GM12801 (cell line): Measurements from ENCODE around the gene CAPN14.

ENCODE experiments used
- TF ChIP-seq, protein P1 (sequence below): IDR thresholded peaks from one replicate; pipeline ENCODE4 v1.5.1; 2011; ENCODE audit warnings: control low read depth; ENCODE audit not compliant: insufficient read length; ENCODE audit errors: extremely low read depth

The CAPN14 gene

DNA sequence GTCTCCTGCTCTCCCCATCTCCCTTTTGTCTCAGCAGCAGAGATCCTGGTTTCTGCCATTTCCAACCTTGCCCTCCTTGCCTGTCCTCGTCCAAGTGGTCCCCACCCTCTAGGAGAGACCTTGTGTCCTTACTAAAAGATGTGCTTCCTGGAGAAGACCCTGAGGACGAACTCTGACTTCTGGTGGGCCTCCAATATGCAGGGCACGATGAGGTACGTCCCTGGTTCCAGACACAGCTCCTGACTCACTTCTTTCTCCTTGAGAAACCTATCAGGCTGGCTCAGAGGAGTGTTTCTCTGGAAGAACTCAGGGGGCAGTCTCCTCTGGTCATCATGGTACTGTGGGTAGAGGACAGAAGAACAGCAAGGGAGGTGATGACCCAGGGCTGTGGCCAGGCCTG lies 28.2 kb downstream of the CAPN14 start:
- TF ChIP-seq, protein P1, sequence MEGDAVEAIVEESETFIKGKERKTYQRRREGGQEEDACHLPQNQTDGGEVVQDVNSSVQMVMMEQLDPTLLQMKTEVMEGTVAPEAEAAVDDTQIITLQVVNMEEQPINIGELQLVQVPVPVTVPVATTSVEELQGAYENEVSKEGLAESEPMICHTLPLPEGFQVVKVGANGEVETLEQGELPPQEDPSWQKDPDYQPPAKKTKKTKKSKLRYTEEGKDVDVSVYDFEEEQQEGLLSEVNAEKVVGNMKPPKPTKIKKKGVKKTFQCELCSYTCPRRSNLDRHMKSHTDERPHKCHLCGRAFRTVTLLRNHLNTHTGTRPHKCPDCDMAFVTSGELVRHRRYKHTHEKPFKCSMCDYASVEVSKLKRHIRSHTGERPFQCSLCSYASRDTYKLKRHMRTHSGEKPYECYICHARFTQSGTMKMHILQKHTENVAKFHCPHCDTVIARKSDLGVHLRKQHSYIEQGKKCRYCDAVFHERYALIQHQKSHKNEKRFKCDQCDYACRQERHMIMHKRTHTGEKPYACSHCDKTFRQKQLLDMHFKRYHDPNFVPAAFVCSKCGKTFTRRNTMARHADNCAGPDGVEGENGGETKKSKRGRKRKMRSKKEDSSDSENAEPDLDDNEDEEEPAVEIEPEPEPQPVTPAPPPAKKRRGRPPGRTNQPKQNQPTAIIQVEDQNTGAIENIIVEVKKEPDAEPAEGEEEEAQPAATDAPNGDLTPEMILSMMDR: no peak

DNA sequence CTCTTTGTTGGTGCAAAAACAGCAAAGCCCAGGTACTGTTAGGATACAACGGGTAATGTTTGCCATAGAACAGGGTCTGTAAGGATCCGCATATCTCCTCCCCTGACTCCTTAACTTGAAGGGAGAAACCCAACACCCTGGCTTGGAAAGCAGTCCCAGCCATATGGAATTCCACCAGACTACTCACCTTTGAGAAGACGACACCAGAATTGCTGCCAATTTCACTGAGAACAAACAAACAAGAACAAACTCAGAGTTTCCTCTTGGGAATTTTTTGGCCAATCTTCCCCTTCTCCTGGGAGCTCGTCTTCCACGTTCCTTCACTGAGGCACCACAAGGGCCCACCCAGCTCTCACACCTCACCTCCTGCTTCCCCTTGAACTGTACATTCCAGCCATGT lies 29.2 kb downstream of the CAPN14 start:
- TF ChIP-seq, protein P1: no peak

DNA sequence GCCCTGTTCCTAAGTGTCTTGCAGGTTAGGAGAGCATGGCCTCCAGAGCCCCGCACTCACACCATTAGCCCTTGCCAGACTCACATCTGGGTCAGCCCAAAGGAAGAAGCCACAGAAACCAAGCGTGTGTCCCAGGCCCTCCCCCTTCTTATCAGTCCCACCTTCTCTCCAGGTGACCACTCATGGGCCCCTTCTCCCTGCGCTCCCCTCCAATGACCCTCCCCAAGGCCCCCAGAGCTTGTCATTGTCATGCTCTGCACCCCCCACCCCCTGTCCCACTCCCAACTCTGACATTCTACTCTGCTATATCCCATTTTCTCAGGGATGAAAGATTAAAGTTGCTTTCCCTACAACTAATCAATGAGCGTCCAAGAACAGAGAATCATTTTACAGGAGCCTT lies 30.1 kb downstream of the CAPN14 start:
- TF ChIP-seq, protein P1: no peak

DNA sequence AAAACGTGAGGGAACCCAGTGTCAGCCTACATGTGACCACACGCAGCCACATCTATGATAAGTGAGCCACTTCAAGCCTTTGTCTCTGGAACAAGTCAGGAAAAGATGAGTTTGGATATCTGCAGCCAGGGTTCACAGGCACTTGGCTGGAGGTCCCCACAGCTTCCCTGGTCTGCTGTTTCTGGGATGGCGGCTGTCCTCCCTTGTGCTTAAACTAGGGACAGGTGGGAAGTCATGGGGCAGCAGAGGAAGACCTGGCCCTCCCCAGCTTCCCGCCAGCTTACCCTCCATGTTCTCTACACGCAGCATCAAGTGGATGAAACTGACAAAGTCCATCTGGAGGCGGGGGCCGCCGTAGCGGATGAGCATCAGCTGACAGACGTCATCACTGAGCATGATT lies 40.6 kb downstream of the CAPN14 start:
- TF ChIP-seq, protein P1: no peak

DNA sequence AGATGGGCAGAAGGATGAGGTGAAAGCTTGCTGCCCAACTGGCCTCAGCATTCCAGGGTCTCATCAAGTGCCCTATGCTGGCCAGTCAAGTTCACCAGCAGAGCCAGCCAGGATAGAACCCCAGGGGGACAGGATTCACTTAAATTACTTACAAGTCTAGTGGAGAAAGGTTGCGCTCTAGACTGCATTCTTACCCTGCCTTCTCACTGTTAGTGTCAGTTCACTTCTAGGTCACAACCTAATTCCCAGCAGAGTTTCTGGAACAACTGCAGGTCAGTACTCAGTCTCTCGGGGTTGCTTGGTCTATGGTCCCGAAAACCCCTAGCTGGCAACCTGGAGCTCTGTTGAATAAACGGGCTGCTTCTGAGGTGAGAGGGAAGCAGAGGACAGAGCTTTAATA lies 46.2 kb downstream of the CAPN14 start:
- TF ChIP-seq, protein P1: no peak

DNA sequence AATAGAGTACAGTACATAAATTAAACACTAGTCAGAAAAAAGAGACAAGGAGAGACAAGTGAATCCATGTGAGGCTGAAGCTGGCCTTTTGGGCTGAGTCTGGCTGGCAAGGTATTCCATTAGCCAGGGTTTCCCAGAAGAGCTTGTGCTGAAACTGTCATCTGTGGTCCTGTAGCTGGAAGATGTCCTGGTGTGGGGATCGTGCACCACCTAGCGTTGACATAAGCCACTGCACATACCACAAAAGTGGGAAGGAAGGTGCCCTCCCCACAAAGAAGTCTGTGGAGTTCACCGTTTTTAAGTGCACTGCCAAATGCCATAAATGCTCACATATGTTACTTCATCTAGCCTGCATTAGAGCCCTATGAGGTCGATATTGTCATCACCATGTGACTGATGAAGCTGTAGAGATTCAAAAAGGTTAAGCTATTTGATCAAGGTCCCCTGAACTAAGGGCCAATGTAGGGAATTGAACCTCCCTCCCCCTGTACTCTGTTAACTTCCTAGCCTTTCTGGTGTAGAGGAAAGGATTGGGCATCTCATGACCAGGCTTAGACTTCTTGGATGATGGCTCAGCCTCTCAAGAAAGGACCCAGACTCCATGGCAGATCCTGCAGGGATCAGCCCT lies 47.1 kb downstream of the CAPN14 start:
- TF ChIP-seq, protein P1: no peak

DNA sequence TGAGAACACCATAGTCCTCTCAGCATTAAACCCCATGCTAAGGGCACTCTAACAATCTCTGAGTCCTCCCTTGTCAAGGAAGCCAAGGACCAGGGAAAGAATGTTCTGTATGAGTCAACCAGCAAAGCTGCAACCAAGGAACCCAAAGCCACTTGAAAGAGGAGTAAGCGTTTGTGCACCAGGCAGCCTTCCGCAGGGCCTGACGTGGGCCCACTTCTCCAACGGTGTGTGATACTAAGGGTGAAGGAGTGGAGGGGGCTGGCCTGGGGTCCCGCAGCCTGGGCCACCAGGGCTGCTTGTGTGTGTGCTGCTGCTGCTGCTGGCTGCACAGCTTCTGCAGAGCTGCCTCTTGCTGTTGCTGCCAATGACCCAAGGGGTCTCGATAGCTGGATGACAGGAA lies 49.0 kb downstream of the CAPN14 start:
- TF ChIP-seq, protein P1: no peak

DNA sequence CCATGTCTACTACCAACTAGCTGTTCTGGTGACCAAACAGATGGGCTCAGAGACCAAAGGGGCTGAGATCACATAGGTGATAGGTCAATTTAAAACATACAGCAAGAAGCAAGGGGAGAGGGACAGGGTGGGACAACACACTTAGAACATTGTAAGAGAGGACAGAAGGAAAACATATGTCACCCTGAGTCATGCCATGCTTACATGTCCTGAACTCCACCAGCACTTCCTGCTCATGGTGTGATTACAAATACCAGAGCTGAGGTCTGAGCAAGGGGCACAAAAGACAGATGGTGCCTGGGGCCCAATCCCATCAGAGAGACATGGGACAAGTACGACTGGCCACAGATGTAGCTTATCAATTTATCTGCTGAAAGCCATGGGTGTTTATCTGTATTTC lies 50.4 kb downstream of the CAPN14 start:
- TF ChIP-seq, protein P1: no peak
